ENCODE measurements around the gene NIF3L1.

Gene NIF3L1, protein sequence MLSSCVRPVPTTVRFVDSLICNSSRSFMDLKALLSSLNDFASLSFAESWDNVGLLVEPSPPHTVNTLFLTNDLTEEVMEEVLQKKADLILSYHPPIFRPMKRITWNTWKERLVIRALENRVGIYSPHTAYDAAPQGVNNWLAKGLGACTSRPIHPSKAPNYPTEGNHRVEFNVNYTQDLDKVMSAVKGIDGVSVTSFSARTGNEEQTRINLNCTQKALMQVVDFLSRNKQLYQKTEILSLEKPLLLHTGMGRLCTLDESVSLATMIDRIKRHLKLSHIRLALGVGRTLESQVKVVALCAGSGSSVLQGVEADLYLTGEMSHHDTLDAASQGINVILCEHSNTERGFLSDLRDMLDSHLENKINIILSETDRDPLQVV

GRCh38 chr2:200888704-200889625, at the start of gene NIF3L1, which contains the start of gene PPIL3:
Gene NIF3L1 (plus strand): TSS chr2:200889371. CDS start chr2:200891944, 2,573 bp downstream.
Gene PPIL3 (minus strand): TSS chr2:200889077. CDS start chr2:200887615, 1,462 bp downstream.
- Mint-ChIP-seq H3K4me3 (peak within 1 kb of the TSS; percentile 90 to 99 (median 93)), H3K9me3 (no peaks in the 10 kb centered on the region), H3K36me3 (ENCODE audit: low read depth) (peaks cover 18% of the 10 kb centered on the region), H3K27me3 (ENCODE audit: low read depth) (no peaks in the 10 kb centered on the region), H3K27ac (peak within 1 kb of the TSS; percentile 98 to 99 (median 98)), H3K4me1 (peaks cover 42% of the 10 kb centered on the region)
- TF ChIP-seq, protein P1, sequence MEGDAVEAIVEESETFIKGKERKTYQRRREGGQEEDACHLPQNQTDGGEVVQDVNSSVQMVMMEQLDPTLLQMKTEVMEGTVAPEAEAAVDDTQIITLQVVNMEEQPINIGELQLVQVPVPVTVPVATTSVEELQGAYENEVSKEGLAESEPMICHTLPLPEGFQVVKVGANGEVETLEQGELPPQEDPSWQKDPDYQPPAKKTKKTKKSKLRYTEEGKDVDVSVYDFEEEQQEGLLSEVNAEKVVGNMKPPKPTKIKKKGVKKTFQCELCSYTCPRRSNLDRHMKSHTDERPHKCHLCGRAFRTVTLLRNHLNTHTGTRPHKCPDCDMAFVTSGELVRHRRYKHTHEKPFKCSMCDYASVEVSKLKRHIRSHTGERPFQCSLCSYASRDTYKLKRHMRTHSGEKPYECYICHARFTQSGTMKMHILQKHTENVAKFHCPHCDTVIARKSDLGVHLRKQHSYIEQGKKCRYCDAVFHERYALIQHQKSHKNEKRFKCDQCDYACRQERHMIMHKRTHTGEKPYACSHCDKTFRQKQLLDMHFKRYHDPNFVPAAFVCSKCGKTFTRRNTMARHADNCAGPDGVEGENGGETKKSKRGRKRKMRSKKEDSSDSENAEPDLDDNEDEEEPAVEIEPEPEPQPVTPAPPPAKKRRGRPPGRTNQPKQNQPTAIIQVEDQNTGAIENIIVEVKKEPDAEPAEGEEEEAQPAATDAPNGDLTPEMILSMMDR (IDR thresholded peaks at IDR 0.05; ENCODE audit: unreplicated experiment in 3 of 3): peak in 1 of 3 experiments; percentile 5

- Mint-ChIP-seq H3K4me3 (no peak overlapping the region), H3K36me3 (ENCODE audit: low read depth) (no peaks in the 10 kb centered on the region), H3K4me1 (no peaks in the 10 kb centered on the region), H3K27me3 (ENCODE audit: low read depth) (no peaks in the 10 kb centered on the region), H3K27ac (no peak overlapping the region), H3K9me3 (peaks cover 10% of the 10 kb centered on the region)
- TF ChIP-seq, protein P1 (IDR thresholded peaks at IDR 0.05; ENCODE audit: unreplicated experiment in 3 of 3): no peak
These were observed 49.7 kb upstream of the NIF3L1 start for GRCh38 chr2:200839513-200839912.

GRCh38 chr2:200843993-200844948, 44.9 kb upstream of the NIF3L1 start:
- H3K27ac Mint-ChIP-seq: no peak overlapping the region
- H3K27me3 Mint-ChIP-seq (ENCODE audit: low read depth): no peaks in the 10 kb centered on the region
- H3K4me1 Mint-ChIP-seq: no peaks in the 10 kb centered on the region
- no peaks in the 10 kb centered on the region for H3K36me3 Mint-ChIP-seq (ENCODE audit: low read depth)
- TF ChIP-seq, protein P1 (IDR thresholded peaks at IDR 0.05; ENCODE audit: unreplicated experiment in 3 of 3): no peak
- H3K4me3 Mint-ChIP-seq: no peak overlapping the region
- H3K9me3 Mint-ChIP-seq: no peaks in the 10 kb centered on the region

DNA sequence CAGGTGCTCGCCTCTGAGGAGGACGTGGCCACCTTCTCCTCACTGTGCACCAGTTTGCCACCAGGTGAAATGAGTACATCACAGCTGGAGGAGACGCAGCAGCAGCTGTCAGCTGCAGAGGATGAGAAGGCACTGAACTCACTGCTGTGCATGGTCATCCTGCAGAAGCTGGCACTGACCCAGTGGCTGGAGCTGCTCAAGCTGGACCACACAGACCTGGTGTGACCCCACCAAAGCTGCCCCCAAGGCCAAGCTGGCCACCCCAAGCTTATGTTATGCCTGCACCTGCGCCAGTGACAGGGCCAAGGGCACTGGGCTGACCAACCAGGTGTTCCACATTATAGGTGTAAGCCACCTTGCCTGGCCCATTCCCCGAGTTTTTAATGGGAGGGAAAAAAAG, 44.0 kb upstream of the NIF3L1 start:
- Mint-ChIP-seq H3K4me3 (no peak overlapping the region), H3K36me3 (ENCODE audit: low read depth) (peaks cover under 1% of the 10 kb centered on the region), H3K27me3 (ENCODE audit: low read depth) (no peaks in the 10 kb centered on the region), H3K4me1 (no peaks in the 10 kb centered on the region), H3K27ac (no peak overlapping the region), H3K9me3 (no peaks in the 10 kb centered on the region)
- TF ChIP-seq, protein P1 (IDR thresholded peaks at IDR 0.05; ENCODE audit: unreplicated experiment in 3 of 3): no peak

DNA sequence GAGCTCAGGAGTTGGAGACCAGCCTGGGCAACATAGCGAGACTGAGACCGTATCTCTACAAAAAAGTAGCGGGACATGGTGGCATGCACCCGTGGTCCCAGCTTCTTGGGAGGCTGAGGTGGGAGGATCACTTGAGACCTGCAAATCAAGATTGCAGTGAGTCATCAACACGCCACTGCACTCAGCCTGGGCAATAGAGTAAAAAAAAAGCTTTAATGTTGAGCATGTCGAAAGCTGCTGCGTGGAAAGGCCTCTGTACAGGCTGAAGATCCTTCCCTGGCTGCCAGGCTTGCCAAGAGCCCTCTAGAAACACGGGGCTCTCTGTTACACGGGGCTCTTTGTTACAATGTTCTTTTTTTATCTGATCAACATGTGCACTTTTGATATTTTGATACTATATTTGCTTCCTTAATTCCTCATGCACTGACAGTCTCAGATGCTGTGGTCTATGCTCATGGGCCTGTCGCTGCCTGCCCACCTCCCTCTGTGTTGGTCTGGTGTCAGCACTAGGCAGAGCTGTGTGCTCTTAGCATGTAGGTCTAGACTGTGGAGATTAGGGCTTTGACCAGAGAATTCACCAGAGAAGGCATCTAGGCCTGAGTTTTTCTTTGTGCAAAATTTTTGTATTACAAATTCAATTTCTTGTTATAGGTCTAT, 43.4 kb upstream of the NIF3L1 start:
- Mint-ChIP-seq H3K27me3 (ENCODE audit: low read depth) (no peaks in the 10 kb centered on the region), H3K4me3 (no peak overlapping the region), H3K9me3 (no peaks in the 10 kb centered on the region), H3K27ac (no peak overlapping the region), H3K4me1 (no peaks in the 10 kb centered on the region), H3K36me3 (ENCODE audit: low read depth) (peaks cover 7% of the 10 kb centered on the region)
- TF ChIP-seq, protein P1 (IDR thresholded peaks at IDR 0.05; ENCODE audit: unreplicated experiment in 3 of 3): no peak
